NT2/D1 (cell line): ENCODE results near the gene GBF1.
"Not testable (repeated sequence)": the region's sequence is repeated elsewhere in the genome, so short reads cannot be mapped to it uniquely, and the experiment has no call there.

ENCODE experiments used
- DNase-seq: peaks from one replicate; pipeline ENCODE4 v3.0.0-alpha.2; 2011; ENCODE audit warnings: low read depth, low spot score
- H3K27me3 ChIP-seq: 2 replicates; pipeline ENCODE4 v1.6.0; 2011; ENCODE audit warnings: mild to moderate bottlenecking; ENCODE audit not compliant: insufficient read length, insufficient read depth
- H3K36me3 ChIP-seq: 2 replicates; pipeline ENCODE4 v1.6.1; 2011; ENCODE audit warnings: mild to moderate bottlenecking, low read length, mixed read lengths; ENCODE audit not compliant: insufficient read depth, insufficient read length
- H3K4me1 ChIP-seq: 2 replicates; pipeline ENCODE4 v1.5.1; 2011; ENCODE audit not compliant: insufficient read depth, insufficient read length
- H3K4me3 ChIP-seq: 2 replicates; pipeline ENCODE4 v1.5.1; 2011; ENCODE audit warnings: low read depth; ENCODE audit not compliant: insufficient read length
- H3K9ac ChIP-seq: 2 replicates; pipeline ENCODE4 v1.6.0; 2011; ENCODE audit warnings: low read depth; ENCODE audit not compliant: insufficient read length
- H3K9me3 ChIP-seq: 2 replicates; pipeline ENCODE4 v1.5.1; 2011; ENCODE audit warnings: mild to moderate bottlenecking, low read length; ENCODE audit not compliant: insufficient read depth
- SUZ12 ChIP-seq: IDR thresholded peaks from 2 replicates; pipeline ENCODE4 v1.6.1; 2011; ENCODE audit not compliant: insufficient read length, insufficient read depth; ENCODE audit errors: extremely low read depth
- YY1 ChIP-seq: IDR thresholded peaks from 2 replicates; pipeline ENCODE4 v1.6.1; 2011; ENCODE audit not compliant: insufficient read length, insufficient read depth
- ZNF274 ChIP-seq: IDR thresholded peaks from 2 replicates; pipeline ENCODE4 v1.6.1; 2011; ENCODE audit warnings: mild to moderate bottlenecking, low read depth, low read length

GBF1 gene

GRCh38 chr10:102289840-102290239 lies 44.5 kb downstream of the GBF1 start:
- Histone ChIP-seq H3K36me3 (peaks cover 12% of the 10 kb centered on the region), H3K4me1 (no peaks in the 10 kb centered on the region), H3K27me3 (no peaks in the 10 kb centered on the region), H3K9me3 (no peaks in the 10 kb centered on the region), H3K9ac (no peak overlapping the region), H3K4me3 (no peak overlapping the region)
- no peak for TF ChIP-seq YY1
- no peak for TF ChIP-seq ZNF274
- TF ChIP-seq SUZ12 = no peak
- DNase-seq = no peak

GRCh38 chr10:102291221-102291905 lies 46.0 kb downstream of the GBF1 start:
- H3K4me3 ChIP-seq = no peak overlapping the region
- no peak overlapping the region for H3K9ac ChIP-seq
- no peaks in the 10 kb centered on the region for H3K9me3 ChIP-seq
- H3K36me3 ChIP-seq = peaks cover 12% of the 10 kb centered on the region
- no peaks in the 10 kb centered on the region for H3K4me1 ChIP-seq
- TF ChIP-seq YY1 (no peak), SUZ12 (no peak), ZNF274 (no peak)
- H3K27me3 ChIP-seq = no peaks in the 10 kb centered on the region
- DNase-seq = no peak

- Histone ChIP-seq H3K27me3 (no peaks in the 10 kb centered on the region), H3K36me3 (peaks cover 10% of the 10 kb centered on the region), H3K9ac (no peak overlapping the region), H3K4me1 (no peaks in the 10 kb centered on the region), H3K4me3 (no peak overlapping the region), H3K9me3 (peaks cover 2% of the 10 kb centered on the region; the same call in 1 of the 2 replicates)
- TF ChIP-seq ZNF274 = no peak
- TF ChIP-seq SUZ12 = no peak
- TF ChIP-seq YY1 = no peak
- DNase-seq = no peak
Measured at GRCh38 chr10:102297101-102297500, 51.8 kb downstream of the GBF1 start.

DNA sequence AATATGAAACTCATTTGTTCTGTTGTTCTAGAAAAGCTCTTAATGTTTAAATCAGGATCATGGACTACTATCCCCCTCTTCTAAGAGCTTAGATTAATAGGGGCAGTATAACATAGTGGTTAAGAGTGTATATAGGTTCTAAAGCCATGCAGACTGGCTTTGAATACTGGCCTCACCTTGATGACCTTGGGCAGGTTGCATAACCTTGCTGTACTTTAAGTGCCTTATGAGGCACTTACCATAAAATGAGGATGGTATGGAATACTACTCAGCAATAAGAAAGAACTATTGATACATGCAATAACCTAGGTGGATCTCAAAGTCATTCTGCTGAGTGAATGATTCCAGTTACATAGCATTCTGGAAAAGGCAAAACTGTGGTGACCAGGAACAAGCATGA lies 53.6 kb downstream of the GBF1 start:
- TF ChIP-seq YY1 (no peak), ZNF274 (no peak), SUZ12 (no peak)
- H3K4me1 ChIP-seq = no peaks in the 10 kb centered on the region
- H3K9me3 ChIP-seq = peaks cover 8% of the 10 kb centered on the region; the same call in 1 of the 2 replicates
- no peaks in the 10 kb centered on the region for H3K27me3 ChIP-seq
- no peak overlapping the region for H3K4me3 ChIP-seq
- H3K9ac ChIP-seq = no peak overlapping the region
- no peak for DNase-seq
- H3K36me3 ChIP-seq = peaks cover 6% of the 10 kb centered on the region

GRCh38 chr10:102299873-102300272 lies 54.5 kb downstream of the GBF1 start:
- Histone ChIP-seq H3K27me3 (no peaks in the 10 kb centered on the region), H3K4me3 (no peak overlapping the region), H3K9ac (no peak overlapping the region), H3K4me1 (no peaks in the 10 kb centered on the region), H3K9me3 (peaks cover 8% of the 10 kb centered on the region; the same call in 1 of the 2 replicates), H3K36me3 (peaks cover 6% of the 10 kb centered on the region)
- no peak for DNase-seq
- no peak for TF ChIP-seq SUZ12
- no peak for TF ChIP-seq ZNF274
- no peak for TF ChIP-seq YY1

DNA sequence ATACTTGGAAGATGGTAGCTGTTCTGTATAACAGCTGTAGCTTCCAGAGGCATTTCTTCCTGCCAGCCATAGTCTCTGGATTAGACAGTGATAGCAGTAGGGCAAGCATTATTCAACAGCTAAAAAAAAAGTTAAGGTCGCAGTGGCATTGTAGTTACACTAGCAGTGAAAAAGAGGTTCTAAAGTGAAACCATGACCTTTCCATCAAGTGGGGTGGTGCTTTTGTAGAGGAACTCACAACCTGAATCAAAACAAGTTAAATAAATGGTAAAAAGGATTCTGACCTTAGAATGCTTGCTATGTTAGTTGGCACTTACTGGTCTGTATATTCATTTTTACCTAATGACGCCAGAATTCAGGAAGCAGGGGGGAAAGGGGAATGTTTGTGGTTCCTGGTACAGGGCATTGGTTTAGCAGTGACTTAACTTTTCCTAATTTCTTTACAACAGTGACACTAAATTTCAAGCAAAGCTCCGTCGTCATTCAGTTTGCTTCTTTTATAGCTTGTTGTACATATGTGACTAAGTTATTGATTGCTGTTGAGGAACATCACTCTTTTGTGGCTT lies 55.0 kb downstream of the GBF1 start:
- no peak for DNase-seq
- H3K36me3 ChIP-seq = peaks cover 6% of the 10 kb centered on the region
- TF ChIP-seq ZNF274 (no peak), SUZ12 (no peak), YY1 (no peak)
- H3K4me3 ChIP-seq = no peak overlapping the region
- H3K27me3 ChIP-seq = no peaks in the 10 kb centered on the region
- H3K9ac ChIP-seq = no peak overlapping the region
- no peaks in the 10 kb centered on the region for H3K4me1 ChIP-seq
- peaks cover 8% of the 10 kb centered on the region; the same call in 1 of the 2 replicates for H3K9me3 ChIP-seq

DNA sequence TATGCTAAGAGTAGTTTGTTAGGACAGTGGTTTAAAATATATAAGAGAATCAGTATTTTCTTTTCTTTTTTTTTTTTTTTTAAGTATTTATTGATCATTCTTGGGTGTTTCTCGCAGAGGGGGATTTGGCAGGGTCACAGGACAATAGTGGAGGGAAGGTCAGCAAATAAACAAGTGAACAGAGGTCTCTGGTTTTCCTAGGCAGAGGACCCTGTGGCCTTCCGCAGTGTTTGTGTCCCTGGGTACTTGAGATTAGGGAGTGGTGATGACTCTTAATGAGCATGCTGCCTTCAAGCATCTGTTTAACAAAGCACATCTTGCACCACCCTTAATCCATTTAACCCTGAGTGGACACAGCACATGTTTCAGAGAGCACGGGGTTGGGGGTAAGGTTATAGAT lies 55.6 kb downstream of the GBF1 start:
- not testable (repeated sequence) for H3K36me3 ChIP-seq, H3K9me3 ChIP-seq, DNase-seq, H3K4me3 ChIP-seq, H3K27me3 ChIP-seq, H3K4me1 ChIP-seq, H3K9ac ChIP-seq

DNA sequence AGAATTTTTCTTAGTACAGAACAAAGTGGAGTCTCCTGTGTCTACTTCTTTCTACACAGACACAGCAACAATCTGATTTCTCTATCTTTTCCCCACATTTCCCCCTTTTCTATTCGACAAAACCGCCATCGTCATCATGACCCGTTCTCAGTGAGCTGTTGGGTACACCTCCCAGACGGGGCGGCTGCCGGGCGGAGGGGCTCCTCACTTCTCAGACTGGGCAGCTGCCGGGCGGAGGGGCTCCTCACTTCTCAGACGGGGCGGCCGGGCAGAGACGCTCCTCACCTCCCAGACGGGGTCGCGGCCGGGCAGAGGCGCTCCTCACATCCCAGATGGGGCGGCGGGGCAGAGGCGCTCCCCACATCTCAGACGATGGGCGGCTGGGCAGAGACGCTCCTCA lies 56.0 kb downstream of the GBF1 start:
- not testable (repeated sequence) for DNase-seq, H3K4me1 ChIP-seq, H3K36me3 ChIP-seq, H3K9ac ChIP-seq, H3K4me3 ChIP-seq, H3K27me3 ChIP-seq, H3K9me3 ChIP-seq
